GM06990 (cell line): ENCODE results near the gene TTLL12.

Source experiments
- DNase-seq: peaks from one replicate; pipeline ENCODE4 v3.0.0-alpha.2; 2011; ENCODE audit not compliant: insufficient read length; ENCODE audit errors: extremely low read depth
- H3K27me3 ChIP-seq: replicated peaks from 2 replicates; pipeline ENCODE4 v1.6.0; 2011; ENCODE audit warnings: low read length; ENCODE audit not compliant: control insufficient read depth, insufficient read depth
- H3K36me3 ChIP-seq: 2 replicates; pipeline ENCODE4 v1.5.1; 2011; ENCODE audit warnings: low read length; ENCODE audit not compliant: control insufficient read depth, insufficient read depth
- H3K4me3 ChIP-seq: replicated peaks from 2 replicates; pipeline ENCODE4 v1.5.1; 2011; ENCODE audit warnings: low read depth, mild to moderate bottlenecking, control low read depth, low read length
- TF ChIP-seq, protein P1 (sequence below): IDR thresholded peaks from 2 replicates; pipeline ENCODE4 v1.5.1; 2011; ENCODE audit warnings: low read length, control low read depth, mild to moderate bottlenecking, inconsistent platforms; ENCODE audit not compliant: insufficient read depth, poor library complexity, severe bottlenecking

The TTLL12 gene

DNA sequence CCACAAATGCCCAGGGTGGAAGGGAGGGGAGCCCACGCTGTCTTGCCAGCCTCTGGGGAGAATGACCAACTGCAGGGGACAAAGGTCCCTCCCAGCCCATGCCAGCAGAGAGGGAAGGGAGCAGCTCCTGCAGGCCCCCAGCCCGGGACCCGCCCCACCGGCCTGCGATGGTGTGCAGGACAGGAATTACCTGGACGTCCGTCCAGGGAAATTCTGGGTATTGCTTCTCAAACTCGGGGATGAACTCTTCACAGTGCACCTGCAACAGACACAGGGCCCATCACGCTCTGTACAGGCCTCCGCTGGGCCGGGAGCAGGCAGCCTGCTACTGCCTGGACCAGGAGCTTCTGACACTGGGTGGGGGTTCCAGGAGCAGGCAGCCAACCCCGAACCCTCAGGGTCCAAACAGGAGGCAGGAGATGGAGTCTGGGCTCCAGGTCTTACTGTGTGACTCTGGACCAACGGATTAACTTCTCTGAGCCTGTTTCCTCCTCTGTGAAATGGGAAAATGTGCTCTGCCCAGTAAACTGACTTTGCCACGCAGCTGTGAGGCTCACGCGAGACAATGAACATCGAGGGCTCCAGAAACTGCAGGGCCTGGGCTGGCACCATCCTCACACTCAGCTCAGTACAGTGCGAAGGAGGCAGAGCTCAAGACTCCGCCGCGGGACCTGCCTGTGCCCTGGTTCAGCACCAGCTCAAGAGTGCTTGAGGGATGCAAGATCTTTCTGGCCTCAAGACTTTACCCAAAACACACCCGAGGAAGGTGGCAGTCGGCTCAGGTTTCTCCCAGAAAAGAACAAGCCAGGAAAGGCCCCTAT lies 17.4 kb downstream of the TTLL12 start:
- H3K36me3 ChIP-seq, result peaks cover 25% of the 10 kb centered on the region

DNA sequence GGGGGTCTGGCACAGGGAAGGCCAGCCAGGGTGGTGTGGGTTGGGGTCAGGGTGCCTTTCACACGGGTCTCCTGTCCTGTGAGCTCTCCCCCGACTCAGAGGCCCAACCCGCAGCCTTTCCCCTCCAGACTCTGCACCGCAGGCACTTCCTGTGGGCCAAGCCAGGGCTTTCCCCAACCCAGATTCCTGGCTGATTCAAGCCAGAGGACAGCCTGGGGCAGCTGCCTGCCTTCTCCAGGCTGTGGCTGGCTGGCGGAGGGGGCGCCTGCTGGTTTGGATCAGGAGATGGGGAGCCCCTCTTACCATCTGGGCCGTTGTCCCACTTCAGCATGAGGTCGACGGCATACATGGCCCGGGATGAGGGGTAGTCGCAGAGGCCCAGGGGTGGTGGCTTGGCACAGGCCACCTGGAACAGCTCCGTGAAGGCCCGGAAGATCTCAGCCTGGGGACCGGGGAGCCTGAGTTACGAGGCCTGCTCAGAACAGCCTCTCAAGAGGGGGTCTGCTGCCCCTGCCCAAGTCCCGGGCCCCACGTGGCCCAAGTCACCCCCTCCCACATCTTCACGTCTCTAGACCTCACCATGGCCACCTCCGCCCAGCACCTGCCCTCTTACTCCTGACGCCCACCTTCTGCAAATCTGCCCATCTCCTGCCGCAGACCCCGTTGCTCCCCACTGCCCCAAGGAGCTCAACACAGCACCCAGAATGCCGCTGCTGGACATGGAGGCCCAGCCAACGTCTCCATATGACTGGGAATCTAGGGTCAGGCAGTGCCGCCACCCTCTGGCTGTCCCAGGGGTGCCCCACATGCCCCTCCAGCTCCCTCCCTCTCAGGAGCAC lies 18.2 kb downstream of the TTLL12 start:
- no peak for DNase-seq
- peaks cover 19% of the 10 kb centered on the region for H3K36me3 ChIP-seq
- TF ChIP-seq, protein P1, sequence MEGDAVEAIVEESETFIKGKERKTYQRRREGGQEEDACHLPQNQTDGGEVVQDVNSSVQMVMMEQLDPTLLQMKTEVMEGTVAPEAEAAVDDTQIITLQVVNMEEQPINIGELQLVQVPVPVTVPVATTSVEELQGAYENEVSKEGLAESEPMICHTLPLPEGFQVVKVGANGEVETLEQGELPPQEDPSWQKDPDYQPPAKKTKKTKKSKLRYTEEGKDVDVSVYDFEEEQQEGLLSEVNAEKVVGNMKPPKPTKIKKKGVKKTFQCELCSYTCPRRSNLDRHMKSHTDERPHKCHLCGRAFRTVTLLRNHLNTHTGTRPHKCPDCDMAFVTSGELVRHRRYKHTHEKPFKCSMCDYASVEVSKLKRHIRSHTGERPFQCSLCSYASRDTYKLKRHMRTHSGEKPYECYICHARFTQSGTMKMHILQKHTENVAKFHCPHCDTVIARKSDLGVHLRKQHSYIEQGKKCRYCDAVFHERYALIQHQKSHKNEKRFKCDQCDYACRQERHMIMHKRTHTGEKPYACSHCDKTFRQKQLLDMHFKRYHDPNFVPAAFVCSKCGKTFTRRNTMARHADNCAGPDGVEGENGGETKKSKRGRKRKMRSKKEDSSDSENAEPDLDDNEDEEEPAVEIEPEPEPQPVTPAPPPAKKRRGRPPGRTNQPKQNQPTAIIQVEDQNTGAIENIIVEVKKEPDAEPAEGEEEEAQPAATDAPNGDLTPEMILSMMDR, result no peak

More for the DNA sequence above, 17.4 kb downstream of the TTLL12 start:
- H3K4me3 ChIP-seq, result no peak overlapping the region
- H3K27me3 ChIP-seq, result no peaks in the 10 kb centered on the region
- TF ChIP-seq, protein P1, result no peak
- DNase-seq, result no peak

DNA sequence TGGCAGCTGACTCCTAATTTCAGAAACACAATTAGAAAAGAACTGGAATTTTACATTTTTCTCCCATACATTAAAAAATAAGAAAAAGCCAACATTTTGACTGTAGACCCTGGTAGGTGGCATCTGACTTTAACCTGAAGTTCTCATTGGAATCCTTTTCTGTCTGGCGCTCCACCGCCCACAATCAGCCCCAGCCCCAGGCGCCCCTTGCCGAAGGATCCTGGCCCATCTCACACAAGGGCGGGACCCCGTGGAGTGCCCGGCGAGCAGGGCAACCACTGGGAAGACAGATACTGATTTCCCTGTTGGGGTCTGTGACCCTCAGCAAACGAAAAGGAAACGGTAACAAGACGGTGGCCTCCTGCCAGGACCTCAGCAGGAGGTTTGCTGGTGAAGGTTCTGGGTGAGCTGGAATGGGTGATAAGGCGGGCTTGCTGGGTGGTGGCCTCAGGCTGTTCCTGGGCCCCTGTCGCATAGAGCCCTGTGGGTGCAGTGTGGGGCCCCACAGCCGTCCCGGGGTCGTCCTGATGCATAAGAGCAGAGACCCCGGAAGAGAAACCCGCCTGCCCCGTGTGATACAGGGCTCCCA lies 19.8 kb downstream of the TTLL12 start:
- Histone ChIP-seq H3K27me3 (no peaks in the 10 kb centered on the region), H3K4me3 (no peak overlapping the region), H3K36me3 (peaks cover 17% of the 10 kb centered on the region)
- TF ChIP-seq, protein P1, result no peak
- DNase-seq, result no peak

More for the DNA sequence above, 18.2 kb downstream of the TTLL12 start:
- Histone ChIP-seq H3K27me3 (no peaks in the 10 kb centered on the region), H3K4me3 (no peak overlapping the region)

DNA sequence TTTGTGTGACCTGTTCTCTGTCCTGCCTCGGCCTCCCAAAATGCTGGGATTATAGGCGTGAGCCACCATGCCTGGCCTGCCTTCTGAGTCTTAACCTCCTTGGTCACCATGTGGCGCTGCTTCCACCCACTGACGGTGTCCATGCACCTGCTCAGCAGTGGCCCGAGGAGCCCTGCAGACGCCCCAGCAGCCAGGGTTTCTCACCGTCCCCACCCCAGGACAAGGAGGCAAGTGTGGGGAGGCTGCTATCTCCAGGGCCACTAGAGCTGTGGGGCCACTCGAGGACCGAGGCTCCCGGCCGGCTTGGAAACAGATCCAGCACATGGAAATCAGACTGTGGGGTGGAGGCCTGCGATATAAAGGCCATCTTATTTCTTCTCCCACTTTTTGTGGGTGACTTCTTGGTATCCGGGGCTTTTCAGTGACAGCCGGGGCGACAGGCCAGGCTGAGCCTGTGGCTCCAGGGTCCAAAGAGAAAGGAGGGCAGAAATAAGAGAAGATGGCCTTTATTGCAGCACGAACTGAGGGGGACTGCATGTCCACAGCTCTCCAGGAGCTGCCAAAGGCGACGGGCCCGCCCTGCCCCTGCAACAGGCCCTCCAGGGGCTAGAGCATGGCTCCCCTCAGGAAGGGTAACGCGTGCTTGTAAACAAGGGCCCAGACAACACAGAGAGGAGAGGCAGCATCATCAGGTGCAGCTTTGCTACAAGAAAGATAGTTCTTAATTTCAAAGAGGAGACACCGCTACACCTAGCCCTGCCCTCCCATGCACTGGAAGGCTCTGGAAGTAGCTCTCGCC lies 20.6 kb downstream of the TTLL12 start:
- Histone ChIP-seq H3K27me3 (no peaks in the 10 kb centered on the region), H3K36me3 (peaks cover 17% of the 10 kb centered on the region), H3K4me3 (no peak overlapping the region)
- no peak for DNase-seq
- TF ChIP-seq, protein P1, result no peak

DNA sequence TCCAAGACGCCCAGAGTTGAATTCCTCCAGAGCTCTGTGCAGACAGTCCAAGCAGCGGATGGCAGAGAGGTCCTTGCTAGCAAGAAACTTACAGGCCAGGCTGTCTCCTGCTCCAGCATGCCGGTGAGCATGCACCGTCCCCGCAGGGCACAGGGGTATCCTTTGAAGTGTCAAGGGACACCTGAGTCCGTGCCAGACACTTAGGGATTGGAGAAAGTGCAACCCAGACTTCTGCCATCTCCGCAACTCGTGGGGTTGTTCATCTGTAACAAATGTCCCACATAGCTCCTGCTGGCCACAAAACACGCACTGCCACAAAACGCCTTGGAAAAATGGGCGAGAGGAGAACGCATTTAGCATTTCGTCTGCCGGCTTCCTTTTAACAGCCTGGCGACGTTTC lies 22.3 kb downstream of the TTLL12 start:
- no peak for DNase-seq
- no peak overlapping the region for H3K4me3 ChIP-seq
- TF ChIP-seq, protein P1, result no peak
- no peaks in the 10 kb centered on the region for H3K27me3 ChIP-seq
- H3K36me3 ChIP-seq, result peaks cover 12% of the 10 kb centered on the region
